ENCODE measurements around the gene IFT122. TPM values are rescaled to one million over a fixed set of nuclear protein-coding genes. Genes with fewer than 3 reads are reported as not detected.

Gene IFT122
- polyA plus RNA-seq, 2 of the 4 experiments (the other 2 are of a cell fraction), result 15.0 to 17.1 TPM

DNA sequence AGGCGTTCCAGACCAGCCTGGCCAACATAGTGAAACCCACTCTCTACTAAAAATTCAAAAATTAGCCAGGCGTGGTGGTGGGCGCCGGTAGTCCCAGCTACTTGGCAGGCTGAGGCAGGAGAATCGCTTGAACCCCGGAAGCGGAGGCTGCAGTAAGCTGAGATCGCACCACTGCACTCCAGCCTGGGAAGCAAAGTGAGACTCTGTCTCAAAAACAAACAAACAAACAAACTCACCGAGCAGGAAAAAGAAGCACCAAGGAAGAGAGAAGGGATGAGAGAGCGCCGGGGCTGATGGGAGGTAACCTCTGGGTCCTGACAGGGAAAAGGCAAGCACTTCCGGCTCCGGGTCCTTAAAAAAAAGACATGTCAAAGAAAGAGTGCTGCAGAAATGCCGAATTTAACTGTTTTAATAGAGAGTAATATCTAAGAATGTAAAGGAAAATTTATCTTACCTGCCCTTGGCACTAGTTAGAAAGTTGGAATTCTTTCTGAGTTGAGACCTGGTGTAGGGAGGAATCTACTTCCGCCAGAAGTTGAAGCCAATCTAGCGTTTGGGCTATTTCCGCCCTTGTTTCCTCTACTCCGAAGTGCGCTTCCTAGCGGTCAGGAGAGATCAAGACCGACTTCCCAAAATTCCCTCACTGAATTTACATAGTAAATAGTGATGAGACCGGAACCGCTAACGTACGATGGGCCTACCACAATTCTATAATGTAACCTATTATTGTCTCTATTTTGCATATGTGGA is 40.7 kb upstream of the IFT122 start (continued):
- TF ChIP-seq, protein P1, sequence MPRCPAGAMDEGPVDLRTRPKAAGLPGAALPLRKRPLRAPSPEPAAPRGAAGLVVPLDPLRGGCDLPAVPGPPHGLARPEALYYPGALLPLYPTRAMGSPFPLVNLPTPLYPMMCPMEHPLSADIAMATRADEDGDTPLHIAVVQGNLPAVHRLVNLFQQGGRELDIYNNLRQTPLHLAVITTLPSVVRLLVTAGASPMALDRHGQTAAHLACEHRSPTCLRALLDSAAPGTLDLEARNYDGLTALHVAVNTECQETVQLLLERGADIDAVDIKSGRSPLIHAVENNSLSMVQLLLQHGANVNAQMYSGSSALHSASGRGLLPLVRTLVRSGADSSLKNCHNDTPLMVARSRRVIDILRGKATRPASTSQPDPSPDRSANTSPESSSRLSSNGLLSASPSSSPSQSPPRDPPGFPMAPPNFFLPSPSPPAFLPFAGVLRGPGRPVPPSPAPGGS (IDR thresholded peaks at IDR 0.05), result no peak; the same call in 2 of the 3 replicates
- TF ChIP-seq GATA3 (IDR thresholded peaks at IDR 0.05; ENCODE audit: borderline replicate concordance) (no peak), SMC3 (IDR thresholded peaks at IDR 0.05) (peak; percentile 44; the same call in 1 of the 3 replicates), CBX2 (IDR thresholded peaks at IDR 0.05; ENCODE audit: borderline replicate concordance, low read depth) (no peak), JUNB (IDR thresholded peaks at IDR 0.05) (no peak), TFCP2L1 (CRISPR knock-in tag; IDR thresholded peaks at IDR 0.05) (no peak)

DNA sequence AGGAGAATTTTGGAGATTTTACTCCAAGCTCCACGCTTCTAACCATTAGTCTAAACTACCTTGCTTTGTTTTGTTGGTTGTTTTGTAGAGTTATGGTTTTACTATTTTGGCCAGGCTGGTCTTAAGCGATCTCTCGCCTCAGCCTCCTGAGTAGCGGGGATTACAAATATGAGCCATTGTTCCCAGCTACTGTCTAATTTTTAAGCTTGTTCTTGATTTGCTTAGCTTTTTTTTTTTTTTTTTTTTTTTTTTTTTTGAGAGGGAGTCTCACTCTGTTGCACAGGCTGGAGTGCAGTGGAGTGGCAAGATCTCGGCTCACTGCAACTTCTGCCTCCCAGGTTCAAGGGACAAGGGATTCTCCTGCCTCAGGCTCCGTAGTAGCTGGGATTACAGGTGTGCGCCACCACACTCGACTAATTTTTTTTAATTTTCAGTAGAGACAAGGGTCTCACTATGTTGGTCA is 40.1 kb upstream of the IFT122 start:
- POLR2A ChIA-PET, result interaction anchor here (0.6 to 2.2 kb wide), 11 partner anchors 9 to 1950 kb away, joined by 3 to 17 read pairs (median 4); partner anchors contain the start of genes IFT122 and MBD4
- Histone ChIP-seq H3K4me1 (peaks cover 34% of the 10 kb centered on the region), H3K4me3 (peak overlapping the region; percentile 72), H3K27ac (peak overlapping the region; percentile 94 to 97), H3K4me2 (peak overlapping the region; percentile 96), H3K9me3 (no peaks in the 10 kb centered on the region)
- FAIRE-seq, result no peak
- TF ChIP-seq PHF8 (IDR thresholded peaks at IDR 0.05; ENCODE audit: borderline replicate concordance, low read depth), result 0 out of 2 replicates have a peak, but pooled peaks have one; percentile 26
- peak; percentile 42 for TF ChIP-seq POLR2A (IDR thresholded peaks at IDR 0.05; ENCODE audit: low read length)
- TF ChIP-seq HOXB5 (CRISPR knock-in tag; IDR thresholded peaks at IDR 0.05), result no peak
- peak in 1 of 2 experiments; percentile 53 for DNase-seq (ENCODE audit: low read depth in 1 of 2, low spot score in 1 of 2)
- CTCF ChIA-PET, result interaction anchor here (0.8 to 6.6 kb wide), 7 partner anchors 9 to 56 kb away, joined by 3 to 48 read pairs (median 4); no protein-coding TSS in a partner anchor
- ATAC-seq, result peak; percentile 14 to 22; a peak in 4 of 6 replicates
- WGBS (ENCODE audit: missing lambda C conversion rate), result 47% methylated on average over 8 of the region's 8 CpGs

DNA sequence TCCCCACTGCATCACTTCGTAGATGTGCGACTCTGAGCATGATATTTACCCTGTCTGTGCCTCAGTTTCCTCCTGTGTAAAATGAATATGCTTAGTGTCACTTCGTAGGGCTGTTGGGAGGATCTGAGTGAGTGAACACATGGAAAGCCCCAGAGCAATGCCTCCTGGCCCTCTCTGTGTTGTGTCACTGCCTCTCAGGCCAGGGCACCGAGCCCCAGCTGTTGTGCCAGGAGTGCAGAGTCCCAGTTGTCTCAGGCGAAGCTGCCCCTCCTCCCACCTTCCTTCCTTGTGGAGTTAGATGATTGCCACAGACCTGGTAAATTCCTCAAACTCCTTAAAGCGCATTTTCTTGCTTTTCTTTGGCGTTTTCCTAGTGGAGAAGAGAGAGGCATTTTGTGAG is 37.8 kb upstream of the IFT122 start:
- no peak for FAIRE-seq
- DNase-seq (ENCODE audit: low read depth in 1 of 2, low spot score in 1 of 2), result no peak

DNA sequence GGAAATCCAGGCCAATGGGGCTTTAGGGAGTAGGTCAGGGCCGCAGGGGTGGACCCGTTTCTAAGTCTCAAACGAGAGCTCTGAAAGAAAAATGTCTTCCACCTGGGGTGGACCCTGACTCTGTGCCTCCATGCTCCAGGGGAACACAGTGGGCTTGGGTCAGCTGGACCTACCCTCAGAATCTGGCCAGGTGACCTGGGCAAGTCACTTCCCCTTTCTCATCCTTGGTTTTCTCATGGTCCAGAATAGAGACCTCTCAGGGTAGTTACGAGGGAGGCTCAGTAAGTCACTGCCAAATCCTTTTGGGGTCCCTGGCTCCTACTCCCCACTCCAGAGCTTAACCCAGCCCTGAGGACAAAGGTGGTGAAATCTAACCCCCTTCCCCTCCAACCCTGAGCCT is 37.4 kb upstream of the IFT122 start:
- TF ChIP-seq RARB (CRISPR knock-in tag; IDR thresholded peaks at IDR 0.05), result no peak
- TF ChIP-seq HOXA7 (CRISPR knock-in tag; IDR thresholded peaks at IDR 0.05), result no peak
- TF ChIP-seq, protein P2, sequence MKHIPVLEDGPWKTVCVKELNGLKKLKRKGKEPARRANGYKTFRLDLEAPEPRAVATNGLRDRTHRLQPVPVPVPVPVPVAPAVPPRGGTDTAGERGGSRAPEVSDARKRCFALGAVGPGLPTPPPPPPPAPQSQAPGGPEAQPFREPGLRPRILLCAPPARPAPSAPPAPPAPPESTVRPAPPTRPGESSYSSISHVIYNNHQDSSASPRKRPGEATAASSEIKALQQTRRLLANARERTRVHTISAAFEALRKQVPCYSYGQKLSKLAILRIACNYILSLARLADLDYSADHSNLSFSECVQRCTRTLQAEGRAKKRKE (CRISPR knock-in tag; IDR thresholded peaks at IDR 0.05; ENCODE audit: low read depth), result no peak
- TF ChIP-seq, protein P3, sequence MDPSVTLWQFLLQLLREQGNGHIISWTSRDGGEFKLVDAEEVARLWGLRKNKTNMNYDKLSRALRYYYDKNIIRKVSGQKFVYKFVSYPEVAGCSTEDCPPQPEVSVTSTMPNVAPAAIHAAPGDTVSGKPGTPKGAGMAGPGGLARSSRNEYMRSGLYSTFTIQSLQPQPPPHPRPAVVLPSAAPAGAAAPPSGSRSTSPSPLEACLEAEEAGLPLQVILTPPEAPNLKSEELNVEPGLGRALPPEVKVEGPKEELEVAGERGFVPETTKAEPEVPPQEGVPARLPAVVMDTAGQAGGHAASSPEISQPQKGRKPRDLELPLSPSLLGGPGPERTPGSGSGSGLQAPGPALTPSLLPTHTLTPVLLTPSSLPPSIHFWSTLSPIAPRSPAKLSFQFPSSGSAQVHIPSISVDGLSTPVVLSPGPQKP (IDR thresholded peaks at IDR 0.05; ENCODE audit: low read depth, low read length), result no peak
- TF ChIP-seq HEYL (CRISPR knock-in tag; IDR thresholded peaks at IDR 0.05), result no peak
- TF ChIP-seq BHLHE40 (IDR thresholded peaks at IDR 0.05; ENCODE audit: low read depth, low read length), result no peak
- TF ChIP-seq CHD2 (IDR thresholded peaks at IDR 0.05; ENCODE audit: low read length, partially characterized antibody), result no peak
- no peak for TF ChIP-seq RCOR1 (IDR thresholded peaks at IDR 0.05; ENCODE audit: low read depth, low read length)
- no peak for TF ChIP-seq KDM1A (IDR thresholded peaks at IDR 0.05; ENCODE audit: low read depth)
- TF ChIP-seq FOSB (CRISPR knock-in tag; IDR thresholded peaks at IDR 0.05), result no peak
- no peak for TF ChIP-seq TFCP2L1 (CRISPR knock-in tag; IDR thresholded peaks at IDR 0.05)
- TF ChIP-seq MYC (IDR thresholded peaks at IDR 0.05; ENCODE audit: borderline replicate concordance, low read length), result no peak
- no peak overlapping the region for H3K27ac ChIP-seq
- ChIA-PET POLR2A (no interaction called here), CTCF (interaction anchor here (1.0 to 1.4 kb wide), 5 partner anchors 19 to 74 kb away, joined by 3 read pairs; no protein-coding TSS in a partner anchor)
- DNase-seq (ENCODE audit: low read depth in 1 of 2, low spot score in 1 of 2) (no peak), ATAC-seq (no peak), FAIRE-seq (no peak)
- no peak overlapping the region for H3K4me2 ChIP-seq
- no peaks in the 10 kb centered on the region for H3K9me3 ChIP-seq
- H3K4me3 ChIP-seq, result no peak overlapping the region
- peaks cover 12% of the 10 kb centered on the region for H3K4me1 ChIP-seq
- 89% methylated on average over 4 of the region's 4 CpGs for WGBS (ENCODE audit: missing lambda C conversion rate)

More for the DNA sequence above, 37.8 kb upstream of the IFT122 start:
- ChIA-PET POLR2A (no interaction called here), CTCF (interaction anchor here (1.2 to 1.4 kb wide), 3 partner anchors 19 to 28 kb away, joined by 3 read pairs; no protein-coding TSS in a partner anchor)
- no peak for TF ChIP-seq RCOR1 (IDR thresholded peaks at IDR 0.05; ENCODE audit: low read depth, low read length)
- TF ChIP-seq EP300 (IDR thresholded peaks at IDR 0.05), result no peak
- no peak for TF ChIP-seq CHD2 (IDR thresholded peaks at IDR 0.05; ENCODE audit: low read length, partially characterized antibody)
- no peak for TF ChIP-seq EHF (CRISPR knock-in tag; IDR thresholded peaks at IDR 0.05)
- TF ChIP-seq ZFP36 (IDR thresholded peaks at IDR 0.05; ENCODE audit: borderline replicate concordance, partially characterized antibody), result no peak
- TF ChIP-seq, protein P4, sequence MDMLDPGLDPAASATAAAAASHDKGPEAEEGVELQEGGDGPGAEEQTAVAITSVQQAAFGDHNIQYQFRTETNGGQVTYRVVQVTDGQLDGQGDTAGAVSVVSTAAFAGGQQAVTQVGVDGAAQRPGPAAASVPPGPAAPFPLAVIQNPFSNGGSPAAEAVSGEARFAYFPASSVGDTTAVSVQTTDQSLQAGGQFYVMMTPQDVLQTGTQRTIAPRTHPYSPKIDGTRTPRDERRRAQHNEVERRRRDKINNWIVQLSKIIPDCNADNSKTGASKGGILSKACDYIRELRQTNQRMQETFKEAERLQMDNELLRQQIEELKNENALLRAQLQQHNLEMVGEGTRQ (IDR thresholded peaks at IDR 0.05), result no peak
- no peaks in the 10 kb centered on the region for H3K9me3 ChIP-seq
- H3K4me3 ChIP-seq, result no peak overlapping the region
- H3K4me2 ChIP-seq, result no peak overlapping the region
- ATAC-seq, result no peak
- H3K4me1 ChIP-seq, result peaks cover 16% of the 10 kb centered on the region
- 72% methylated on average over 7 of the region's 7 CpGs for WGBS (ENCODE audit: missing lambda C conversion rate)
- H3K27ac ChIP-seq, result 0 out of 6 replicates have a peak overlapping the region, but pooled peaks of 1 of the 2 experiments have one; percentile 24
